ENCODE measurements around the gene NENF.

The NENF gene

GRCh38 chr1:212487286-212487685 is 54.6 kb downstream of the NENF start:
- Histone ChIP-seq H3K36me3 (ENCODE audit: control insufficient read depth in 2 of 2, insufficient read depth in 2 of 2, low read length in 2 of 2) (no peaks in the 10 kb centered on the region), H3K27me3 (ENCODE audit: control insufficient read depth in 2 of 2, insufficient read depth in 2 of 2, low read length in 2 of 2) (no peaks in the 10 kb centered on the region), H3K4me3 (ENCODE audit: low read length in 2 of 2) (no peak overlapping the region), H3K27ac (ENCODE audit: low read depth in 2 of 2, low read length in 2 of 2) (no peak overlapping the region), H3K4me1 (ENCODE audit: control insufficient read depth in 2 of 2, insufficient read depth in 2 of 2, low read length in 2 of 2) (peaks cover 3 to 18% of the 10 kb centered on the region in 2 donors), H3K9me3 (ENCODE audit: control insufficient read depth in 2 of 2, low read length in 2 of 2) (no peaks in the 10 kb centered on the region), H3K9ac (ENCODE audit: low read depth in 1 of 2, low read length in 2 of 2) (no peak overlapping the region)

GRCh38 chr1:212487774-212488435 is 55.2 kb downstream of the NENF start:
- Histone ChIP-seq H3K36me3 (ENCODE audit: control insufficient read depth in 2 of 2, insufficient read depth in 2 of 2, low read length in 2 of 2) (no peaks in the 10 kb centered on the region), H3K27me3 (ENCODE audit: control insufficient read depth in 2 of 2, insufficient read depth in 2 of 2, low read length in 2 of 2) (no peaks in the 10 kb centered on the region), H3K9ac (ENCODE audit: low read depth in 1 of 2, low read length in 2 of 2) (no peak overlapping the region), H3K27ac (ENCODE audit: low read depth in 2 of 2, low read length in 2 of 2) (peak overlapping the region in 1 of 2 donors; percentile 35), H3K4me3 (ENCODE audit: low read length in 2 of 2) (no peak overlapping the region), H3K9me3 (ENCODE audit: control insufficient read depth in 2 of 2, low read length in 2 of 2) (no peaks in the 10 kb centered on the region), H3K4me1 (ENCODE audit: control insufficient read depth in 2 of 2, insufficient read depth in 2 of 2, low read length in 2 of 2) (peaks cover 3 to 18% of the 10 kb centered on the region in 2 donors)

DNA sequence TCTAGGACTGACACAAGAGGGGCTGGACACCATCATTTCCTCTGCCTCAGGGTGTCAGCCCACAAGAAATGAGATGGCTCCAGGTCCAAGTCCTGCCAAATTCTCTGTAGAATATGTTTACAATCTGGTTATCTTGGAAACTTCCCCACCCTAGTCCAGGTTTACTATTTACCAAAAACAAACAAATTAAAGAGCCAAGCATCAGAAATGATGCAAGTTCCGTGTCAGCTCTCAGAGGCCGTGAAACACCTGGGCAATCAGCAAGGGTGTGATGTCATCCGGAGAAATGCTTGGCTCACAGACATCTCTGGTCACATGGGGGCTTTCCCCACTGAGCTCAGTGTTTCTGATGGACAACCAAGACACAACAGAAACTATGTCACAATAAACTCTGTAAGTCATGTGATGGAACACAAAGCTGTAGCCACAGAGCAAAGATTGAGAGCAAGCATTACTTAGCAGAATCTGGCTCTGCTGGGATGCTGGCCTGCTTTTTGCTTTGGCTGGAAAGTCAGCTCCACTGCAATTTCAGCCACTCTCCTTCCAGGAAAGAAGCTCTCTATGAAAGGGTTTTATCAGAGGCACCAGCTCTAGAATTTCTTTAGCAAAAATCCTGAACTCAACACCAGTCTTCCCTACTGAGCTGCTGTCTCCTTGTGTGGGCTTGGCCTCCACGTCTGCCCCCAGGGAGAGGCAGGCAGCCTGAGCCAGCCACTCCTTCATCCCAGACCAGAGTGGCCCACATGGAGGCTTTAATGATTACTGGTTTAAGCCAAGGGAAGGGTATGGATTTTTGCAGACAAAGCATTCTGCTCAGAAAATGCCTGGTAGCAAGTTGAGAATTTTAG is 55.9 kb downstream of the NENF start:
- no peak overlapping the region for H3K9ac ChIP-seq (ENCODE audit: low read depth in 1 of 2, low read length in 2 of 2)
- H3K27ac ChIP-seq (ENCODE audit: low read depth in 2 of 2, low read length in 2 of 2) = peak overlapping the region in 1 of 2 donors; percentile 35
- H3K9me3 ChIP-seq (ENCODE audit: control insufficient read depth in 2 of 2, low read length in 2 of 2) = no peaks in the 10 kb centered on the region
- no peaks in the 10 kb centered on the region for H3K27me3 ChIP-seq (ENCODE audit: control insufficient read depth in 2 of 2, insufficient read depth in 2 of 2, low read length in 2 of 2)
- H3K4me1 ChIP-seq (ENCODE audit: control insufficient read depth in 2 of 2, insufficient read depth in 2 of 2, low read length in 2 of 2) = peaks cover 3 to 15% of the 10 kb centered on the region in 2 donors
- no peak overlapping the region for H3K4me3 ChIP-seq (ENCODE audit: low read length in 2 of 2)
- H3K36me3 ChIP-seq (ENCODE audit: control insufficient read depth in 2 of 2, insufficient read depth in 2 of 2, low read length in 2 of 2) = no peaks in the 10 kb centered on the region

DNA sequence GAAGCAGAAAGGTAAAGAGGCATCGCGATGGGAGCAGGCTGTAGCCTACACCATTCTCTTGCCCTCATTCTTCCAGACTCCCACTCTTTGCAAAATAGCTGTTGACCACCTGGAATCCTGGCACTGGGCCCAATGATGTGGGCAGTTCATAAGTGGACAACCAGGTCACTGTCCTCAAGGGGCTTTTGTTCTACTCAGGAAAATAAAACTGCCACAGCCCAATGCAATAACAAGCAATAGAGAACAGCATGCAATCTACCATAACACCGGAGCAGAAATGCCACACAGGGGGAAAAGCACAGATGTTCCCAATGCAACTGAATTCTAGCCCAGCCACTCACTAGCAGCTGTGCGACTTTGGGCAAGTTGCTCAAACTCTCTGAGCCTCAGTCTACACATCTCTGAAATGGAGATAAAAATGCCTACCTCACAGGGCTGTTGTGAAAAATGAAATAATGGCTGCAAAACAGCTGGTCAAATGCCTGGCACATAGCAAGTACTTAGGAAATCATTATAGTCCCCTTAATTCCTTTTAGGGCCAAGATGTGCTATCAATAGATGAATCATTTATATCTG is 56.7 kb downstream of the NENF start:
- H3K4me1 ChIP-seq (ENCODE audit: control insufficient read depth in 2 of 2, insufficient read depth in 2 of 2, low read length in 2 of 2) = peaks cover 3 to 15% of the 10 kb centered on the region in 2 donors
- H3K27ac ChIP-seq (ENCODE audit: low read depth in 2 of 2, low read length in 2 of 2) = no peak overlapping the region
- H3K9me3 ChIP-seq (ENCODE audit: control insufficient read depth in 2 of 2, low read length in 2 of 2) = no peaks in the 10 kb centered on the region
- H3K36me3 ChIP-seq (ENCODE audit: control insufficient read depth in 2 of 2, insufficient read depth in 2 of 2, low read length in 2 of 2) = no peaks in the 10 kb centered on the region
- H3K4me3 ChIP-seq (ENCODE audit: low read length in 2 of 2) = no peak overlapping the region
- no peak overlapping the region for H3K9ac ChIP-seq (ENCODE audit: low read depth in 1 of 2, low read length in 2 of 2)
- no peaks in the 10 kb centered on the region for H3K27me3 ChIP-seq (ENCODE audit: control insufficient read depth in 2 of 2, insufficient read depth in 2 of 2, low read length in 2 of 2)

- Histone ChIP-seq H3K9me3 (ENCODE audit: control insufficient read depth in 2 of 2, low read length in 2 of 2) (no peaks in the 10 kb centered on the region), H3K27ac (ENCODE audit: low read depth in 2 of 2, low read length in 2 of 2) (no peak overlapping the region), H3K36me3 (ENCODE audit: control insufficient read depth in 2 of 2, insufficient read depth in 2 of 2, low read length in 2 of 2) (no peaks in the 10 kb centered on the region), H3K27me3 (ENCODE audit: control insufficient read depth in 2 of 2, insufficient read depth in 2 of 2, low read length in 2 of 2) (no peaks in the 10 kb centered on the region), H3K4me1 (ENCODE audit: control insufficient read depth in 2 of 2, insufficient read depth in 2 of 2, low read length in 2 of 2) (peaks cover 3 to 15% of the 10 kb centered on the region in 2 donors), H3K9ac (ENCODE audit: low read depth in 1 of 2, low read length in 2 of 2) (no peak overlapping the region), H3K4me3 (ENCODE audit: low read length in 2 of 2) (no peak overlapping the region)
These were observed 57.6 kb downstream of the NENF start for GRCh38 chr1:212490276-212490675.

DNA sequence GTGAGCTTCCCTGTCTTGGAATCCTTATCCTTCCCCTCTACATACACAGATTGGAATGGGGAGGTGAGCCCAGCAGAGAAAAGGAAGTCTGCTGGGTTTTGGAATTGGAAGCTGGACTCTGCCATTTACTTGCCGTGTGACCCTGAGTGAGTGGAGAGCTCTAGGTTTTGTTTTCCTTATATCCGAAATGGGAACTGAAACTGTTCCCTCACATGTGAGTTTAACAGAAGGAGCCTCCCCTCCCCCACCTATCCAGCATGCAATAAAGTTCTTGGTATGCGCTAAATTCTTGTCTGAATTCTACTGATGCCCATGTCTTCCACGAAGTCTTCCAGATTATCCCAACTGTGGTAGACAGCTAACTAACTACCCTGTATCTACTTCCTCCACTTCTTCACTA is 58.7 kb downstream of the NENF start:
- no peaks in the 10 kb centered on the region for H3K27me3 ChIP-seq (ENCODE audit: control insufficient read depth in 2 of 2, insufficient read depth in 2 of 2, low read length in 2 of 2)

More for the DNA sequence above, 58.7 kb downstream of the NENF start:
- H3K9ac ChIP-seq (ENCODE audit: low read depth in 1 of 2, low read length in 2 of 2) = no peak overlapping the region
- H3K9me3 ChIP-seq (ENCODE audit: control insufficient read depth in 2 of 2, low read length in 2 of 2) = no peaks in the 10 kb centered on the region
- H3K4me3 ChIP-seq (ENCODE audit: low read length in 2 of 2) = no peak overlapping the region
- H3K27ac ChIP-seq (ENCODE audit: low read depth in 2 of 2, low read length in 2 of 2) = peak overlapping the region in 1 of 2 donors; percentile 32
- H3K4me1 ChIP-seq (ENCODE audit: control insufficient read depth in 2 of 2, insufficient read depth in 2 of 2, low read length in 2 of 2) = peaks cover 0 to 7% of the 10 kb centered on the region in 2 donors
- no peaks in the 10 kb centered on the region for H3K36me3 ChIP-seq (ENCODE audit: control insufficient read depth in 2 of 2, insufficient read depth in 2 of 2, low read length in 2 of 2)

Data from mucosa of rectum (tissue), 2 donors.